Measurements from ENCODE around the gene NFKBIB. TPM values are rescaled to one million over a fixed set of nuclear protein-coding genes. Genes with fewer than 3 reads are reported as not detected.
"Not testable (repeated sequence)": the region's sequence is repeated elsewhere in the genome, so short reads cannot be mapped to it uniquely, and the experiment has no call there.

The NFKBIB gene
- total RNA-seq, 1 experiment from 2014 or later, result 29.7 TPM

DNA sequence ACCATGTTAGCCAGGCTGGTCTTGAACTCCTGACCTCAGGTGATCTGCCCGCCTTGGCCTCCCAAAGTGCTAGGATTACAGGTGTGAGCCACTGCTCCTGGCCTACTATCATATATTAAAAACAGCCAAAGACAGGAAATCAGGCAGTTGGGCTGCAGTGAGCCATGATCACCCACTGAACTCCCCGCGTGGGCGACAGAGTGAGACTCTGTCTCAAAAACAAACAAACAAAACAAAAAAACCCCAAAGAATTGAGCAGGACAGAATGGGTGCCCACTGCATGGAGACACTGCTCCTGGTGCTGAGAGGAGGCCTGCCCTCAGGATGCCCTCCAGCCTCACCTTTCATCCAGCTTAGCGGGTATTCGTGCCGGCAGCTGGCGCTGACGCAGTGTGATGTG lies 16.5 kb upstream of the NFKBIB start:
- DNase-seq, result no peak
- H3K4me3 ChIP-seq, result no peak overlapping the region
- H3K27me3 ChIP-seq, result no peaks in the 10 kb centered on the region
- no peaks in the 10 kb centered on the region for H3K36me3 ChIP-seq
- peak overlapping the region; percentile 46 for H3K27ac ChIP-seq
- peaks cover 43% of the 10 kb centered on the region for H3K4me1 ChIP-seq
- H3K9me3 ChIP-seq (replicated peaks), result no peaks in the 10 kb centered on the region

DNA sequence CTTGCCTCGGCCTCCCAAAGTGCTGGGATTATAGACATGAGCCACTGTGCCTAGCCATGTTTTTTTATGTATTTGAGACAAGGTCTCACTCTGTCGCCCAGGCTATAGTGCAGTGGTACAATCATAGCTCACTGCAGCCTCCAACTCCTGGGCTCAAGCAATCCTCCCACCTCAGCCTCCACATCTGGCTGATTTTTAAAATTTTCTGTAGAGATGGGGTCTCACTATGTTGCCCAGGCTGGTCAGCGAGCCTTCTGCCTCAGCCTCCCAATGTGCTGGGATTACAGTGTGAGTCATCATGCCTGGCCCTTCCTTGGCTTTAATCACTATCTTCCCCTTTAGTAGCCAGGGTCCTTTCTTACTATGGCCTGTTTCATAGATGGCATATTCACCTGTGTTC lies 15.1 kb upstream of the NFKBIB start:
- not testable (repeated sequence) for H3K36me3 ChIP-seq; H3K9me3 ChIP-seq (replicated peaks); H3K27ac ChIP-seq; DNase-seq; H3K27me3 ChIP-seq; H3K4me3 ChIP-seq
- H3K4me1 ChIP-seq, result peaks cover 31% of the 10 kb centered on the region

DNA sequence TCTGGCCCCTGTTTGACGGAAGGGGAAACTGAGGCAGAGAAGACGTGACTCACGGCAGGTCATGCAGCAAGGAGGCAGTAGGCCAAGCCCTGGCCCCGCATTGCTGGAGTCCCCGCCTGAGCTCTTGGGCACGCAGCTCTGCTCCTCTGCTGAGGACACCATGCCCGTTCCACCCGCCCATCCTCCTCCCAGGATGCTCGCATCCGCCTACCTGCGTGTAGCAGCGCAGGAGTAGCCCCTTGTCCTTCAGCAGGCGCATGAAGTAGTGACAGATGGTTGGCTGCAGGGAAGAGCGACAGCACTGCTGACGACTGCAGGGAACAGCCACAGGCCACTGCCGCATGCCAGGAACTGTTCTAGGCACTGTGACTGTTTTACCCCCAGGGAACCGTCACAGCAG lies 10.9 kb upstream of the NFKBIB start:
- Histone ChIP-seq H3K27me3 (no peaks in the 10 kb centered on the region), H3K4me3 (no peak overlapping the region), H3K27ac (no peak overlapping the region), H3K4me1 (peaks cover 35% of the 10 kb centered on the region), H3K9me3 (replicated peaks) (no peaks in the 10 kb centered on the region), H3K36me3 (peaks cover 2% of the 10 kb centered on the region; the same call in 1 of the 2 replicates)
- no peak for DNase-seq

DNA sequence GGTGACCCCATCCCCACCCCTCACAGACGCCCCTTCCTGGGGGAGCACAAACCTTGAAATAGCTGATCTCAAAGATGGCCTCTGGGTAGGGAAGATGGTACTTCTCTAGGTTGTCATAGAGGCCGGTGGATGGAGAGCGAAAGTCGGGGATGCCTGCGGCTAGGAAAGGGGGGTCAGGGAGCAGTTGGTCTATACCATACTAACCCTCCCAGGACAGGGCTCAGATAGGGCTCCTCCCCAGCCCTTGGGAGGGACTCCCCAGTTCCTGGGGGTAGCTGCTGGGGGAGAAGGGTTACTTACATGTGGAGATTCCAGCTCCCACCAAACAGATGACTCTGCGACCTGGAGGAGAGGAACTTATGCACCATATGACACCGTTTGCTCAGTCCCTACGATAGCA lies 10.0 kb upstream of the NFKBIB start:
- Histone ChIP-seq H3K9me3 (replicated peaks) (no peaks in the 10 kb centered on the region), H3K36me3 (peaks cover 2% of the 10 kb centered on the region; the same call in 1 of the 2 replicates), H3K4me3 (no peak overlapping the region), H3K27ac (no peak overlapping the region), H3K4me1 (peaks cover 35% of the 10 kb centered on the region), H3K27me3 (no peaks in the 10 kb centered on the region)
- DNase-seq, result no peak

DNA sequence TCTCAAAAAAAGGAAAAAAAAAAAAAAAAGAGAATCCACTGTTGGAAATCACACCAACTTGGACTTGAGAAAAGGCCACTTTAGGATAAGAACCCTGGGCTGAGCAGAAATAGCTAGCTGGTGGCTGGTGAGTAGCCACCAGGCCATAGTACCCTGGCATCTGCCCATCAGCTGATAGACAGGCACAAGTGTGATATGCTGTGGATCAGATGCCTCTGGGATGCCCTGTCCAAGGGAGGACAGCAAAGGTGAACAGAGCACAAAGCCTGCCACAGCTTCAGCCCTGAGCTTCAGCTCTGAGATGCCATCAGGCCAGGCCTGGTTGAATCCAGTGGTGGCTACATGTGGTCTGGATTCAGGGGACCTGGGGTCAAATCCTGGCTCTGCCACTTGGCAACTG lies 9.1 kb upstream of the NFKBIB start:
- DNase-seq, result peak in 1 of 2 experiments; percentile 64
- H3K9me3 ChIP-seq (replicated peaks), result no peaks in the 10 kb centered on the region
- H3K4me1 ChIP-seq, result peaks cover 33% of the 10 kb centered on the region
- no peak overlapping the region for H3K4me3 ChIP-seq
- H3K27me3 ChIP-seq, result no peaks in the 10 kb centered on the region
- H3K36me3 ChIP-seq, result peaks cover 2% of the 10 kb centered on the region; the same call in 1 of the 2 replicates
- H3K27ac ChIP-seq, result peak overlapping the region; percentile 79

DNA sequence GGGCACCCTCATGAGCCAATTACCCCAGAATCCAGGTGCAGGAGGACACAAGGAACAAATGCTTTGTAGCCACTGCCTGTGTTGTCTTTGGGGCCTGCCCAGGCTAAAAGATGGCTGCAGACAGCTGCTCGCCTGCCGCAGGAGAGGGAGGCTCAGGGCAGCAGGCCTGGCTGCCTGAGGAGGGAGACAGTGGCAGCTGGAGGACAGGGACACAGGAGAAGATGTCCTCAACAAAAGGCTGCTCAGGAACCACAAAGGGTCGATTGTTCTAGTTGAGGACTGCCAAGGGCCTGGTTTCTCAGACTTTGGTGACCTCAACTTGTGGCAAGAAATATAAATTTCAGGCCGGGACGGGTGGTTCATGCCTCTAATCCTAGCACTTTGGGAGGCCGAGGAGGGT lies 8.0 kb upstream of the NFKBIB start:
- peak overlapping the region; percentile 79 for H3K27ac ChIP-seq
- H3K4me3 ChIP-seq, result no peak overlapping the region
- peaks cover 2% of the 10 kb centered on the region; the same call in 1 of the 2 replicates for H3K36me3 ChIP-seq
- no peaks in the 10 kb centered on the region for H3K27me3 ChIP-seq
- peak; percentile 98 to 99 for DNase-seq
- H3K4me1 ChIP-seq, result peaks cover 24% of the 10 kb centered on the region
- H3K9me3 ChIP-seq (replicated peaks), result no peaks in the 10 kb centered on the region

DNA sequence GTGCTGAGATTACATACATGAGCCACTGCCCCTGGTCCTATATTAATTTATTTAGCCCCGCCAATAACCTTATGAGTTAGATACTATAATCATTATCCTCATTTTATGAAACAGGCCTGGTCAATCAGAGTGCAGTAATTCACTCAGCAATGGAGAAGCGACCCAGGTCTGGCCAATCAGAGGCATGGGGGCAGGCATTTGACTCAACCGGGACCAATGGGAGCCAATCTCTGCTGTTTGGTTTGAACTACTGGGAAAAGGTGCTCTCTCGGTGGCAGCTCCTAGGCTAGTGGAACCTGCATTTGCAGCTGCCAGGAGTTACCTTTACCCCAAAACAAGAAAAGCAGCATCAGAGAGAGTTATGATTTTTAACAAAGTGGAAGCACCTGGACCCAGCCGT lies 6.9 kb upstream of the NFKBIB start:
- no peak overlapping the region for H3K4me3 ChIP-seq
- H3K9me3 ChIP-seq (replicated peaks), result no peaks in the 10 kb centered on the region
- peak overlapping the region; percentile 79; the same call in 1 of the 2 replicates for H3K27ac ChIP-seq
- peaks cover 20% of the 10 kb centered on the region for H3K4me1 ChIP-seq
- peaks cover 2% of the 10 kb centered on the region; the same call in 1 of the 2 replicates for H3K36me3 ChIP-seq
- H3K27me3 ChIP-seq, result no peaks in the 10 kb centered on the region
- DNase-seq, result peak in 1 of 2 experiments; percentile 53

DNA sequence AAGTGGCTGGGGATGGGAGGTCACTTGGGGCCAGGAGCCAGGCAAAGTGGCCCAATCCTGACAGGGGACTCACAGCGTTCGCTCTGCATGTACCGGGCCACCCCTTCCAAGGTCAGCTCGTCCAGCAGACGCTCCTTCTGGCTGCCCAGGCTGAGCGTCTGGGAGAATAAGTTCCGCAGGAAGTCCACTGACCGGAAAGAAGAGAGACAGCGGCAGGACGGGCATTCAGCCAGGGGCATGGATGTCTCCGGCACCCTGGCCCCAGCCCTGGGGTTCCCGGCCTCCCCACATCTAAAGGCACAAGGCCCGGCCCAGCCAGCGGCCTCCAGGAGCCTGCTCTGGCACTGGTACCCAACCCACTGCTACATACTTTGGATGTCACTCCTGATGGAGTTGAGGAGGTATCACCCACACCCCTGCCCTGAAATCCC lies 6.4 kb upstream of the NFKBIB start:
- Histone ChIP-seq H3K27me3 (no peaks in the 10 kb centered on the region), H3K36me3 (peaks cover 2% of the 10 kb centered on the region; the same call in 1 of the 2 replicates), H3K4me1 (peaks cover 23% of the 10 kb centered on the region), H3K9me3 (replicated peaks) (no peaks in the 10 kb centered on the region), H3K27ac (0 out of 2 replicates have a peak overlapping the region, but pooled peaks have one; percentile 1), H3K4me3 (no peak overlapping the region)
- no peak for DNase-seq

DNA sequence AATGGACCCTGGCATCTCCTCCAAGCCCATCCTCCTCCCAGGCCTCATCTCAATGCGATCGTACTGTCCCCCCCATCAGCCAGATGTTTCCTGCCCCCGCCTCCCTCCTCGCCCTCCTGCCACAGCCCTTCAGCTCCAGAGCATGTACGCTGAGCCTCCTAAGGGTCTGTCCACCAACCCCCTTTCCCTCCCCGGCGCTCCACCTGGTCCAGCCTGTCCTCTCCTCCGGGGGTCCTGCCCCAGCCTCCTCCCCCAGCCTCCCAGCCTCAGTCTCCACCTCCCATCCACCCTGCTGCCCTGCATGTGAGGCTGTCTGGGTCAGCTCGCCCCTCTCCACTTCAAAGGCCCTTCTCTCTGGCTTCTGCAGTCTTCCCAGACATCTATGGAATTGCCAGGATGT lies 4.8 kb upstream of the NFKBIB start:
- H3K36me3 ChIP-seq, result peaks cover 2% of the 10 kb centered on the region; the same call in 1 of the 2 replicates
- H3K27me3 ChIP-seq, result no peaks in the 10 kb centered on the region
- DNase-seq, result no peak
- peaks cover 25% of the 10 kb centered on the region for H3K4me1 ChIP-seq
- H3K4me3 ChIP-seq, result no peak overlapping the region
- H3K27ac ChIP-seq, result no peak overlapping the region
- no peaks in the 10 kb centered on the region for H3K9me3 ChIP-seq (replicated peaks)

DNA sequence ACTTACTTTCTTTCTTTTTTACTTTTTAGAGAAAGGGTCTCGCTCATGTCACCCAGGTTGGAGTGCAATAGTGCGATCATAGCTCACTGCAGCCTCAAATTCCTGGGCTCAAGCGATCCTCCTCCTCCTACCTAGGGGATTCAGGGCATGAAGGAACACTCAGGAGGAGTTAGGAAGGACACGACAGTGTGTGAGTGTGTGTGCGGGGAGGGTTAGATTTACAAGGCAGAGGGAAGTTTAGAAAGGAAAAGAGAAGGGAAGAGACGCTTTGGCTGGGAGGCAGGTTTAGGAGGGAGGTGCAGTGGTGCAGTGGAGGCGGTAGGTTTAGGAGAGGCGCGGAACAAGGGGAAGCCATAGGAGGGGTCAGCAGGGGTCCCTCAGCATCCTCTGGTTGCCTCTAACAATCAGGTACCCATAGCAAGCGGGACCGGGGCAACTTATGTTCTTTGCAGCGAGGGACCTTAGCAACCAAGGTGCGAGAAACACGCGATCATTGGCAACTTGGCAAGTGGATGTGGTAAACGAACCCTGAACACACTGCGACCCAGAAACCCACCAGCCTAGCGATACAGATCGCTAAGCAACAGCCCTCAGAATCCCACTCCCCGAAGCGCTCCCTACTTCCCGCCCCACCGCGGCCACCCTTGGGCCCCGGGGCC lies 852 bp upstream of the NFKBIB start:
- peak in 1 of 2 experiments; percentile 38 for DNase-seq
- H3K9me3 ChIP-seq (replicated peaks), result no peaks in the 10 kb centered on the region; the same call in 1 of the 2 replicates
- peak overlapping the region; percentile 78 for H3K4me3 ChIP-seq
- peak overlapping the region; percentile 11 for H3K27ac ChIP-seq
- peaks cover 8% of the 10 kb centered on the region; the same call in 1 of the 2 replicates for H3K4me1 ChIP-seq
- H3K27me3 ChIP-seq, result no peaks in the 10 kb centered on the region
- no peaks in the 10 kb centered on the region for H3K36me3 ChIP-seq

DNA sequence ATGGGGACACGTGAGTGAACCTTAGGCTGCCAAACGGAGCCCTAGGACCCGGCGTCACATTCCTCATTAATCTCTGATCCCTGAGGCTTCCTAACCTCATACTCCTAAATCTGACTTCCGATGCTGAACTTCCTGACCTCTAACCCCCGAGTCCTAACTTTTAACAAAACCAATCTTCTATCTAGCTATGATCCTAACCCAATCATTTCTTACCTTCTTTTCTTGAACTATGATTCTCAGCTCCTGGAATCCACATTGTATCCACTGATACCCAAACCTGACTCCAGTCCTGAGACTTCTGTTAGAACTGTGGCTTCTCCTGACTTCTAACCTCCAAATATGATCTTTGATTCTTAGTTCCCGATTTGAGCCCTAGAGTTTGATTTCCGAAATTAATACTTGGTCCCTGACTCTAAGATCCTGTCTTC lies 447 bp downstream of the NFKBIB start:
- Histone ChIP-seq H3K27me3 (no peaks in the 10 kb centered on the region), H3K9me3 (replicated peaks) (no peaks in the 10 kb centered on the region; the same call in 1 of the 2 replicates), H3K36me3 (peaks cover 8% of the 10 kb centered on the region), H3K4me3 (peak overlapping the region; percentile 78), H3K4me1 (peaks cover 8% of the 10 kb centered on the region; the same call in 1 of the 2 replicates), H3K27ac (peak overlapping the region; percentile 67)
- DNase-seq, result no peak

DNA sequence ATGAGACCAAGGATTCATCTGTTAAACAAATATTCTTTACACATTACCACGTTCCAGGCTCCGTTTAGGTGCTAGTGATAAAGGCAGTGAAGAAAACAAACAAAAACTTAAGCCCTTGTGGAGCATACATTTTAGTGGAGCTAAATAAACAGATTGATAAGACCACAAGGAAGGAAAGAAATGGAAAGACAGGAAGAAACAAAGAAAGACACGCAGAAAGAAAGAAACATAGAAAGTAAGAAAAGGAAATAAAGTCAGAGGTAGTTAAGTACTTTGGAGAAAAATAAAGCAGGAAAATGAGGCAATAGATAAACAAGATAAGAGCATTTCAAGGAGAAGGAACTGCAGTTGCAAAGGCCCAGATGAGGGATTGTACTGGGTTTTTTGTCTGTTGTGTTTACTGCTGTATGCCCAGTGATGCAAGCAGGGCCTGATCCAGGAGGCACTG lies 998 bp downstream of the NFKBIB start:
- H3K27ac ChIP-seq, result peak overlapping the region; percentile 67; the same call in 1 of the 2 replicates

DNA sequence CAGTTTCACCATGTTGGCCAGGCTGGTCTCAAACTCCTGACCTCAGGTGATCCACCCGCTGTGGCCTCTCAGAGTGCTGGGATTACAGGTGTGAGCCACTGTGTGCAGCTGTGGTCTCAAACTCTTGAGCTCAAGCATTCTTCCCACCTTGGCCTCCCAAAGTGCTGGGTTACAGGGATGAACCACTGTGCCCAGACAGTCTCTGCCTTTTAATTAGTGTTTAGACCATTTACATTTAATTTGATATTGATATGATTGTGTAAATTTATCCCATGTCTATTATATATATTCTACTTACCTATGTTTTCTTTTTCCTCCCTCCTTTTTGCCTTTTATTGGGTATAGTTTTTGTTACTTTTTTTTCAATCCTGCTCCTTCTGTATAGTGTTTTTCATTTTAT lies 1.9 kb downstream of the NFKBIB start:
- no peak overlapping the region for H3K27ac ChIP-seq
- H3K9me3 ChIP-seq (replicated peaks), result no peaks in the 10 kb centered on the region; the same call in 1 of the 2 replicates
- peaks cover 8% of the 10 kb centered on the region; the same call in 1 of the 2 replicates for H3K4me1 ChIP-seq
- DNase-seq, result no peak
- H3K36me3 ChIP-seq, result peaks cover 23% of the 10 kb centered on the region
- no peak overlapping the region for H3K4me3 ChIP-seq
- H3K27me3 ChIP-seq, result no peaks in the 10 kb centered on the region

More for the DNA sequence above, 998 bp downstream of the NFKBIB start:
- Histone ChIP-seq H3K9me3 (replicated peaks) (no peaks in the 10 kb centered on the region; the same call in 1 of the 2 replicates), H3K27me3 (no peaks in the 10 kb centered on the region), H3K4me3 (peak overlapping the region; percentile 78), H3K4me1 (peaks cover 8% of the 10 kb centered on the region; the same call in 1 of the 2 replicates), H3K36me3 (peaks cover 13% of the 10 kb centered on the region)
- DNase-seq, result no peak

DNA sequence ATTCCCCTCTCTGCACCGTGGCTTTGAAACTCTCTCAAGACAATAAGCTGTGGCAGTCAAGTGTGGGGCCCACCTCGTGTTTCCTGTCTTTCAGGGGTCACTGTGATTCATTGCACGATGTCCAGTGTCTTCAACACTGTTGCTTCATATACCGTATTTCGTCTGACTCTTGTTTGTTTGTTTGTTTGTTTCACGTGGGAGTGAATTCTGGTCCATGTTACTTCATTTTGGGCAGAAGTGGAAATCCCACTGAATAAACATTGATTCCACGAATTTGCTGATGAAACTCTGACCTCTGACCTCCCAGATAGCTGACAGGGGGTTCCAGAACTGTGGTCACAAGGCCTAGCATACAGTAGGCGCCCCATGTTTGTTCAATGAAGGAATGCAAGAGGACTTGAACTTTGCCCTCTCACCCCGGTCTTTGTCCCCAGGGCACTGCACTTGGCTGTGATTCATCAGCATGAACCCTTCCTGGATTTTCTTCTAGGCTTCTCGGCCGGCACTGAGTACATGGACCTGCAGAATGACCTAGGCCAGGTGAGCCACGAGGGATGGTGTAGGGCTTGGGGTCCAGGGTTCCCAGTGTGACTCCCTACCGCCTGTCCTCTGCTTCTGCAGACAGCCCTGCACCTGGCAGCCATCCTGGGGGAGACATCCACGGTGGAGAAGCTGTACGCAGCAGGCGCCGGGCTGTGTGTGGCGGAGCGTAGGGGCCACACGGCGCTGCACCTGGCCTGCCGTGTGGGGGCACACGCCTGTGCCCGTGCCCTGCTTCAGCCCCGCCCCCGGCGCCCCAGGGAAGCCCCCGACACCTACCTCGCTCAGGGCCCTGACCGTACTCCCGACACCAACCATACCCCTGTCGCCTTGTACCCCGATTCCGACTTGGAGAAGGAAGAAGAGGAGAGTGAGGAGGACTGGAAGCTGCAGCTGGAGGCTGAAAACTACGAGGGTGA lies 5.1 kb downstream of the NFKBIB start:
- Histone ChIP-seq H3K27me3 (no peaks in the 10 kb centered on the region), H3K36me3 (peaks cover 40% of the 10 kb centered on the region)
- no peak for DNase-seq

More for the DNA sequence above, 5.1 kb downstream of the NFKBIB start:
- Histone ChIP-seq H3K27ac (no peak overlapping the region), H3K4me1 (0 out of 2 replicates have a peak, but pooled peaks cover 3% of the 10 kb centered on the region), H3K4me3 (no peak overlapping the region), H3K9me3 (replicated peaks) (no peaks in the 10 kb centered on the region; the same call in 1 of the 2 replicates)
